Vagina (tissue), 2 donors: ENCODE data around the gene GCH1. TPM values are rescaled to one million over a fixed set of nuclear protein-coding genes. Genes with fewer than 3 reads are reported as not detected.
"Not testable (repeated sequence)": the region's sequence is repeated elsewhere in the genome, so short reads cannot be mapped to it uniquely, and the experiment has no call there.

Experiments
- DNase-seq, 2 donors: peaks; one replicate each; pipeline ENCODE4 v3.0.0-alpha.2; 2017; ENCODE audit errors: extremely low spot score in 2 of 2
- H3K27ac ChIP-seq: fragments of 200-600 bp; sonication (generic); one replicate; pipeline ENCODE4 v1.5.1; 2019
- H3K27me3 ChIP-seq: fragments of 200-600 bp; sonication (generic); one replicate; pipeline ENCODE4 v1.5.1; 2019
- H3K36me3 ChIP-seq, 2 donors: fragments of 200-600 bp; sonication (generic); one replicate each; pipeline ENCODE4 v1.5.1; 2017 to 2019
- H3K4me1 ChIP-seq: fragments of 200-600 bp; sonication (generic); one replicate; pipeline ENCODE4 v1.5.1; 2019
- H3K4me3 ChIP-seq, 2 donors: fragments of 200-600 bp; sonication (generic); 1 replicate in 1 of 2; 2 replicates in 1 of 2; pipeline ENCODE4 v1.5.1; 2016 to 2019
- H3K9me3 ChIP-seq: fragments of 200-600 bp; sonication (generic); one replicate; pipeline ENCODE4 v1.5.1; 2019
- CTCF ChIP-seq, 3 experiments: fragments of 450-650 bp in 2 of 3; fragments of 200-600 bp in 1 of 3; sonication (generic) in 1 of 3; IDR thresholded peaks; one replicate each; pipeline ENCODE4 v1.5.1; 2017 to 2019; ENCODE audit warnings: antibody characterized with exemption in 3 of 3, mild to moderate bottlenecking in 2 of 3, moderate library complexity in 2 of 3
- POLR2A ChIP-seq, 2 donors: fragments of 450-650 bp; IDR thresholded peaks; one replicate each; pipeline ENCODE4 v1.6.1; 2017; ENCODE audit warnings: antibody characterized with exemption in 2 of 2, mild to moderate bottlenecking in 2 of 2, moderate library complexity in 2 of 2
- POLR2AphosphoS5 ChIP-seq, 2 donors: sonication (generic); formaldehyde crosslinking; IDR thresholded peaks; one replicate each; pipeline ENCODE4 v1.9.0; 2017; ENCODE audit warnings: antibody characterized with exemption in 2 of 2, mild to moderate bottlenecking in 2 of 2, low read depth in 1 of 2; ENCODE audit not compliant: insufficient read depth in 1 of 2
- intact Hi-C: fragments of 100-400 bp; cut with DNase I; formaldehyde crosslinking; loops from one replicate; pipeline ENCODE4 v1.15.1; 2023
- total RNA-seq: library from RNA; depleted of rRNA; stranded (reverse); fragments of >200 nt; gene quantifications from one replicate; pipeline ENCODE4 v1.2.3, GENCODE V29; 2016

Gene GCH1
- total RNA-seq, 1 donor from 2014 or later, result 22.1 TPM

GRCh38 chr14:54901380-54902142 lies 1.1 kb downstream of the GCH1 start:
- H3K27ac ChIP-seq, result peak overlapping the region; percentile 69
- peaks cover 7% of the 10 kb centered on the region for H3K4me1 ChIP-seq
- H3K36me3 ChIP-seq, result no peaks in the 10 kb centered on the region
- intact Hi-C loops, result no loop called here
- TF ChIP-seq POLR2A (IDR thresholded peaks at IDR 0.05) (no peak), CTCF (IDR thresholded peaks at IDR 0.05) (no peak), POLR2AphosphoS5 (IDR thresholded peaks at IDR 0.05; ENCODE audit: insufficient read depth in 1 of 2, low read depth in 1 of 2) (no peak)
- no peaks in the 10 kb centered on the region for H3K27me3 ChIP-seq
- no peaks in the 10 kb centered on the region for H3K9me3 ChIP-seq
- no peak for DNase-seq
- H3K4me3 ChIP-seq, result peak overlapping the region; percentile 64 to 70

GRCh38 chr14:54899573-54899972 lies 3.1 kb downstream of the GCH1 start:
- Histone ChIP-seq H3K27ac (no peak overlapping the region), H3K4me1 (peaks cover 7% of the 10 kb centered on the region), H3K4me3 (no peak overlapping the region), H3K9me3 (no peaks in the 10 kb centered on the region), H3K27me3 (no peaks in the 10 kb centered on the region), H3K36me3 (no peaks in the 10 kb centered on the region)
- intact Hi-C loops, result no loop called here
- DNase-seq, result no peak
- TF ChIP-seq POLR2AphosphoS5 (IDR thresholded peaks at IDR 0.05; ENCODE audit: insufficient read depth in 1 of 2, low read depth in 1 of 2) (no peak), POLR2A (IDR thresholded peaks at IDR 0.05) (no peak), CTCF (IDR thresholded peaks at IDR 0.05) (no peak)

- H3K36me3 ChIP-seq, intact Hi-C loops, H3K9me3 ChIP-seq, H3K4me3 ChIP-seq, DNase-seq, H3K27ac ChIP-seq, H3K27me3 ChIP-seq, H3K4me1 ChIP-seq: not testable (repeated sequence)
Measured at GRCh38 chr14:54897809-54898555, 4.6 kb downstream of the GCH1 start.

- TF ChIP-seq POLR2AphosphoS5 (IDR thresholded peaks at IDR 0.05; ENCODE audit: insufficient read depth in 1 of 2, low read depth in 1 of 2) (no peak), POLR2A (IDR thresholded peaks at IDR 0.05) (no peak), CTCF (IDR thresholded peaks at IDR 0.05) (no peak)
- Histone ChIP-seq H3K27ac (no peak overlapping the region), H3K4me1 (no peaks in the 10 kb centered on the region), H3K4me3 (no peak overlapping the region), H3K27me3 (no peaks in the 10 kb centered on the region), H3K9me3 (no peaks in the 10 kb centered on the region), H3K36me3 (no peaks in the 10 kb centered on the region)
- no peak for DNase-seq
- intact Hi-C loops, result no loop called here
Measured at GRCh38 chr14:54895683-54896082, 6.9 kb downstream of the GCH1 start.

- intact Hi-C loops, result no loop called here
- no peaks in the 10 kb centered on the region for H3K4me1 ChIP-seq
- TF ChIP-seq POLR2A (IDR thresholded peaks at IDR 0.05) (no peak), POLR2AphosphoS5 (IDR thresholded peaks at IDR 0.05; ENCODE audit: insufficient read depth in 1 of 2, low read depth in 1 of 2) (no peak), CTCF (IDR thresholded peaks at IDR 0.05) (no peak)
Measured at GRCh38 chr14:54894995-54895394, 7.6 kb downstream of the GCH1 start.

More at GRCh38 chr14:54894995-54895394, 7.6 kb downstream of the GCH1 start:
- no peak for DNase-seq
- H3K36me3 ChIP-seq, result no peaks in the 10 kb centered on the region
- no peaks in the 10 kb centered on the region for H3K9me3 ChIP-seq
- no peak overlapping the region for H3K4me3 ChIP-seq
- H3K27me3 ChIP-seq, result no peaks in the 10 kb centered on the region
- H3K27ac ChIP-seq, result no peak overlapping the region
